GM19328 (cell line): Measurements from ENCODE around the gene FIBCD1.

Source experiments
- ATAC-seq: cut with Tn5 transposase; IDR thresholded peaks from one replicate; pipeline ENCODE4 v1.9.1; 2021; ENCODE audit warnings: mild to moderate bottlenecking, moderate library complexity; ENCODE audit not compliant: unreplicated experiment

Gene FIBCD1

GRCh38 chr9:130897105-130897751, 41.8 kb downstream of the FIBCD1 start:
- no peak for ATAC-seq

- ATAC-seq = no peak
Measured at GRCh38 chr9:130896233-130897014, 42.6 kb downstream of the FIBCD1 start, which contains the start of gene QRFP. Gene QRFP (minus strand): TSS chr9:130896812. CDS start chr9:130893838, 2,974 bp downstream.

- no peak for ATAC-seq
Measured at GRCh38 chr9:130895481-130896232, 43.4 kb downstream of the FIBCD1 start.

GRCh38 chr9:130895038-130895437, 44.0 kb downstream of the FIBCD1 start:
- ATAC-seq = no peak

GRCh38 chr9:130894546-130894945, 44.5 kb downstream of the FIBCD1 start:
- ATAC-seq = no peak

- no peak for ATAC-seq
Measured at GRCh38 chr9:130893341-130894101, 45.5 kb downstream of the FIBCD1 start.

GRCh38 chr9:130892477-130893304, 46.4 kb downstream of the FIBCD1 start:
- no peak for ATAC-seq

GRCh38 chr9:130891688-130892476, 47.2 kb downstream of the FIBCD1 start:
- ATAC-seq = no peak

- ATAC-seq = no peak
Measured at GRCh38 chr9:130890870-130891687, 48.0 kb downstream of the FIBCD1 start.

- no peak for ATAC-seq
Measured at GRCh38 chr9:130890124-130890523, 48.9 kb downstream of the FIBCD1 start.

GRCh38 chr9:130888146-130888885, 50.7 kb downstream of the FIBCD1 start:
- ATAC-seq = no peak

GRCh38 chr9:130887494-130888144, 51.4 kb downstream of the FIBCD1 start:
- no peak for ATAC-seq

- ATAC-seq = no peak
Measured at GRCh38 chr9:130886981-130887380, 52.1 kb downstream of the FIBCD1 start.

- no peak for ATAC-seq
Measured at GRCh38 chr9:130885484-130886375, 53.3 kb downstream of the FIBCD1 start.

GRCh38 chr9:130884542-130885483, 54.2 kb downstream of the FIBCD1 start:
- ATAC-seq = no peak
